Activated T-helper 1 cell treated with Interleukin-2 at 50 U/mL for 16 hours (primary cell): ENCODE data around the gene TPTE2.
"Not testable (repeated sequence)": the region's sequence is repeated elsewhere in the genome, so short reads cannot be mapped to it uniquely, and the experiment has no call there.

ENCODE experiments used
- DNase-seq: peaks from one replicate; pipeline ENCODE4 v3.0.0-alpha.2; 2020; ENCODE audit warnings: low read depth

TPTE2 gene

GRCh38 chr13:19561127-19561582 lies at the start of gene TPTE2:
TSS of gene TPTE2 (minus strand) at chr13:19561532. CDS start at chr13:19503234, 58,298 bp downstream.
- DNase-seq: not testable (repeated sequence)

- DNase-seq: no peak
Measured at GRCh38 chr13:19607523-19608078, 46.3 kb upstream of the TPTE2 start.

GRCh38 chr13:19606737-19607136 lies 45.4 kb upstream of the TPTE2 start:
- DNase-seq: no peak

- DNase-seq: no peak
Measured at GRCh38 chr13:19606152-19606551, 44.8 kb upstream of the TPTE2 start.

GRCh38 chr13:19605161-19605955 lies 44.0 kb upstream of the TPTE2 start:
- no peak for DNase-seq

- DNase-seq: no peak
Measured at GRCh38 chr13:19604306-19604705, 43.0 kb upstream of the TPTE2 start.

- no peak for DNase-seq
Measured at GRCh38 chr13:19601749-19602725, 40.7 kb upstream of the TPTE2 start.

GRCh38 chr13:19597523-19597922 lies 36.2 kb upstream of the TPTE2 start:
- DNase-seq: no peak

- DNase-seq: no peak
Measured at GRCh38 chr13:19596960-19597361, 35.6 kb upstream of the TPTE2 start.

- no peak for DNase-seq
Measured at GRCh38 chr13:19596086-19596485, 34.8 kb upstream of the TPTE2 start.

- no peak for DNase-seq
Measured at GRCh38 chr13:19592657-19593180, 31.4 kb upstream of the TPTE2 start.

GRCh38 chr13:19591864-19592263 lies 30.5 kb upstream of the TPTE2 start:
- no peak for DNase-seq

GRCh38 chr13:19590423-19590822 lies 29.1 kb upstream of the TPTE2 start:
- no peak for DNase-seq

- no peak for DNase-seq
Measured at GRCh38 chr13:19589312-19589711, 28.0 kb upstream of the TPTE2 start.

GRCh38 chr13:19587635-19588300 lies 26.4 kb upstream of the TPTE2 start:
- no peak for DNase-seq

GRCh38 chr13:19586904-19587634 lies 25.7 kb upstream of the TPTE2 start:
- peak; percentile 62 for DNase-seq

GRCh38 chr13:19581675-19582074 lies 20.3 kb upstream of the TPTE2 start:
- DNase-seq: no peak

- no peak for DNase-seq
Measured at GRCh38 chr13:19575230-19575629, 13.9 kb upstream of the TPTE2 start.

GRCh38 chr13:19573120-19573716 lies 11.9 kb upstream of the TPTE2 start:
- DNase-seq: no peak

- DNase-seq: no peak
Measured at GRCh38 chr13:19572280-19572679, 10.9 kb upstream of the TPTE2 start.
